22Rv1 (cell line): ENCODE results near the gene PAPPA2.

Experiments
- ZFX ChIP-seq: fragments of 450-650 bp; IDR thresholded peaks from 2 replicates; pipeline ENCODE4 v1.6.1; 2017; ENCODE audit warnings: antibody characterized with exemption, borderline replicate concordance
- TF ChIP-seq, protein P1 (sequence below): fragments of 450-650 bp; IDR thresholded peaks from 2 replicates; pipeline ENCODE4 v1.5.1; 2017; ENCODE audit warnings: mild to moderate bottlenecking

- TF ChIP-seq, protein P1, sequence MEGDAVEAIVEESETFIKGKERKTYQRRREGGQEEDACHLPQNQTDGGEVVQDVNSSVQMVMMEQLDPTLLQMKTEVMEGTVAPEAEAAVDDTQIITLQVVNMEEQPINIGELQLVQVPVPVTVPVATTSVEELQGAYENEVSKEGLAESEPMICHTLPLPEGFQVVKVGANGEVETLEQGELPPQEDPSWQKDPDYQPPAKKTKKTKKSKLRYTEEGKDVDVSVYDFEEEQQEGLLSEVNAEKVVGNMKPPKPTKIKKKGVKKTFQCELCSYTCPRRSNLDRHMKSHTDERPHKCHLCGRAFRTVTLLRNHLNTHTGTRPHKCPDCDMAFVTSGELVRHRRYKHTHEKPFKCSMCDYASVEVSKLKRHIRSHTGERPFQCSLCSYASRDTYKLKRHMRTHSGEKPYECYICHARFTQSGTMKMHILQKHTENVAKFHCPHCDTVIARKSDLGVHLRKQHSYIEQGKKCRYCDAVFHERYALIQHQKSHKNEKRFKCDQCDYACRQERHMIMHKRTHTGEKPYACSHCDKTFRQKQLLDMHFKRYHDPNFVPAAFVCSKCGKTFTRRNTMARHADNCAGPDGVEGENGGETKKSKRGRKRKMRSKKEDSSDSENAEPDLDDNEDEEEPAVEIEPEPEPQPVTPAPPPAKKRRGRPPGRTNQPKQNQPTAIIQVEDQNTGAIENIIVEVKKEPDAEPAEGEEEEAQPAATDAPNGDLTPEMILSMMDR: 0 out of 2 replicates have a peak, but pooled peaks have one; percentile 26
- TF ChIP-seq ZFX: no peak
Measured at GRCh38 chr1:176799327-176799726, 336.4 kb downstream of the PAPPA2 start.
